ENCODE measurements around the gene CALML5.

The CALML5 gene

GRCh38 chr10:5492322-5492855, 7.0 kb downstream of the CALML5 start:
- TF ChIP-seq CTCF (IDR thresholded peaks at IDR 0.05), result no peak
- Histone ChIP-seq H3K4me2 (ENCODE audit: low read length) (no peak overlapping the region), H3K4me3 (ENCODE audit: low read depth, low read length) (no peak overlapping the region), H3K9ac (no peak overlapping the region), H3K79me2 (no peaks in the 10 kb centered on the region), H3K9me3 (ENCODE audit: control insufficient read depth, low read length) (no peaks in the 10 kb centered on the region), H3K36me3 (ENCODE audit: control insufficient read depth, insufficient read depth, low read length) (no peaks in the 10 kb centered on the region), H3K4me1 (no peaks in the 10 kb centered on the region), H3K27me3 (ENCODE audit: control insufficient read depth, insufficient read depth, low read length) (no peaks in the 10 kb centered on the region), H2AFZ (no peak overlapping the region), H3K27ac (no peak overlapping the region)

- no peaks in the 10 kb centered on the region for H3K36me3 ChIP-seq (ENCODE audit: control insufficient read depth, insufficient read depth, low read length)
- no peaks in the 10 kb centered on the region for H3K79me2 ChIP-seq
- TF ChIP-seq CTCF (IDR thresholded peaks at IDR 0.05), result no peak
- H3K4me2 ChIP-seq (ENCODE audit: low read length), result no peak overlapping the region
- no peaks in the 10 kb centered on the region for H3K4me1 ChIP-seq
- no peak overlapping the region for H3K9ac ChIP-seq
- no peak overlapping the region for H2AFZ ChIP-seq
- no peaks in the 10 kb centered on the region for H3K9me3 ChIP-seq (ENCODE audit: control insufficient read depth, low read length)
- H3K27me3 ChIP-seq (ENCODE audit: control insufficient read depth, insufficient read depth, low read length), result no peaks in the 10 kb centered on the region
- H3K27ac ChIP-seq, result no peak overlapping the region
- H3K4me3 ChIP-seq (ENCODE audit: low read depth, low read length), result no peak overlapping the region
Measured at GRCh38 chr10:5491477-5491876, 7.9 kb downstream of the CALML5 start.

GRCh38 chr10:5490698-5491464, 8.5 kb downstream of the CALML5 start:
- Histone ChIP-seq H3K4me1 (no peaks in the 10 kb centered on the region), H3K36me3 (ENCODE audit: control insufficient read depth, insufficient read depth, low read length) (no peaks in the 10 kb centered on the region), H3K4me2 (ENCODE audit: low read length) (no peak overlapping the region), H3K27ac (no peak overlapping the region), H3K9ac (no peak overlapping the region), H3K9me3 (ENCODE audit: control insufficient read depth, low read length) (no peaks in the 10 kb centered on the region), H3K27me3 (ENCODE audit: control insufficient read depth, insufficient read depth, low read length) (no peaks in the 10 kb centered on the region), H3K4me3 (ENCODE audit: low read depth, low read length) (no peak overlapping the region), H2AFZ (no peak overlapping the region), H3K79me2 (no peaks in the 10 kb centered on the region)
- TF ChIP-seq CTCF (IDR thresholded peaks at IDR 0.05), result no peak

GRCh38 chr10:5490032-5490431, 9.3 kb downstream of the CALML5 start:
- Histone ChIP-seq H3K9me3 (ENCODE audit: control insufficient read depth, low read length) (no peaks in the 10 kb centered on the region), H3K4me3 (ENCODE audit: low read depth, low read length) (no peak overlapping the region), H3K36me3 (ENCODE audit: control insufficient read depth, insufficient read depth, low read length) (no peaks in the 10 kb centered on the region), H3K27ac (no peak overlapping the region), H3K4me1 (no peaks in the 10 kb centered on the region), H3K9ac (no peak overlapping the region), H3K79me2 (no peaks in the 10 kb centered on the region), H3K27me3 (ENCODE audit: control insufficient read depth, insufficient read depth, low read length) (no peaks in the 10 kb centered on the region), H3K4me2 (ENCODE audit: low read length) (no peak overlapping the region), H2AFZ (no peak overlapping the region)
- no peak for TF ChIP-seq CTCF (IDR thresholded peaks at IDR 0.05)
